ENCODE data around the gene DSG2.

- TF ChIP-seq TAF1 (IDR thresholded peaks at IDR 0.05; ENCODE audit: borderline replicate concordance, insufficient read depth, low read length) (no peak), POLR2AphosphoS5 (IDR thresholded peaks at IDR 0.05; ENCODE audit: low read depth, low read length) (no peak)
Measured at GRCh38 chr18:31554776-31555175, 56.8 kb downstream of the DSG2 start.
